Panc1 (cell line): Measurements from ENCODE around the gene PCGF3. TPM values are rescaled to one million over a fixed set of nuclear protein-coding genes. Genes with fewer than 3 reads are reported as not detected.
"Not testable (repeated sequence)": the region's sequence is repeated elsewhere in the genome, so short reads cannot be mapped to it uniquely, and the experiment has no call there.

Experiments
- ATAC-seq: fragments of 200-7000 bp; cut with Tn5 transposase; 2 replicates; pipeline ENCODE4 v1.9.1; 2020; ENCODE audit warnings: mild to moderate bottlenecking, moderate library complexity
- BruUV-seq: library from RNA; stranded (reverse); fragments of 400-500 nt; replicated peaks from 2 replicates; lab custom pipeline; 2021; lab: Mats Ljungman, UMichigan
- CTCF ChIA-PET: fragments of 300-600 bp; sonication (Branson Sonifier 250); formaldehyde crosslinking; loops from one replicate; lab custom pipeline; 2022; ENCODE audit warnings: antibody characterized with exemption; lab: Charles Lee
- POLR2A ChIA-PET: fragments of 300-600 bp; sonication (Branson Sonifier 250); formaldehyde crosslinking; loops from one replicate; lab custom pipeline; 2022; ENCODE audit warnings: antibody characterized with exemption; lab: Charles Lee
- DNase-seq: peaks from one replicate; pipeline ENCODE4 v3.0.0-alpha.2; 2010; ENCODE audit warnings: low read depth, low spot score
- H3K27ac ChIP-seq: 2 replicates; pipeline ENCODE4 v1.5.1; 2011; ENCODE audit warnings: mild to moderate bottlenecking, low read length, inconsistent platforms
- H3K27me3 ChIP-seq: fragments of 200-500 bp; sonication (Bioruptor generic); 2 replicates; pipeline ENCODE4 v1.6.0; 2014; ENCODE audit warnings: low read length, inconsistent platforms; ENCODE audit not compliant: control insufficient read depth, insufficient read depth
- H3K36me3 ChIP-seq: fragments of 200-500 bp; sonication (Bioruptor generic); 2 replicates; pipeline ENCODE4 v1.5.1; 2014; ENCODE audit warnings: inconsistent platforms, mild to moderate bottlenecking, low read length, moderate library complexity; ENCODE audit not compliant: control insufficient read depth, insufficient read depth
- H3K4me1 ChIP-seq: 2 replicates; pipeline ENCODE4 v1.5.1; 2011; ENCODE audit warnings: inconsistent platforms, mild to moderate bottlenecking, low read length, moderate library complexity; ENCODE audit not compliant: control insufficient read depth, insufficient read depth
- H3K4me3 ChIP-seq, 2 experiments: 2 replicates each; pipeline ENCODE4 v1.5.1; 2011 to 2012; ENCODE audit warnings: low read depth in 2 of 2, low read length in 2 of 2, mild to moderate bottlenecking in 2 of 2, inconsistent platforms in 1 of 2, moderate library complexity in 1 of 2
- H3K9me3 ChIP-seq: fragments of 200-500 bp; sonication (Bioruptor generic); 2 replicates; pipeline ENCODE4 v1.5.1; 2014; ENCODE audit warnings: low read depth, mild to moderate bottlenecking, inconsistent platforms, low read length, moderate library complexity; ENCODE audit not compliant: control insufficient read depth, insufficient read depth
- CTCF ChIP-seq: fragments of 450-650 bp; IDR thresholded peaks from 2 replicates; pipeline ENCODE4 v1.5.1; 2017; ENCODE audit warnings: mild to moderate bottlenecking
- POLR2AphosphoS5 ChIP-seq: IDR thresholded peaks from 2 replicates; pipeline ENCODE4 v1.6.1; 2012; ENCODE audit warnings: mild to moderate bottlenecking, low read depth, low read length, moderate library complexity
- REST ChIP-seq, 2 experiments: IDR thresholded peaks; 2 replicates each; pipeline ENCODE4 v1.6.1; 2011 to 2012; ENCODE audit warnings: low read depth in 2 of 2, control low read depth in 1 of 2, low read length in 1 of 2, mild to moderate bottlenecking in 1 of 2, moderate library complexity in 1 of 2; ENCODE audit not compliant: insufficient read depth in 1 of 2
- SIN3A ChIP-seq: IDR thresholded peaks from 2 replicates; pipeline ENCODE4 v1.6.1; 2012; ENCODE audit warnings: low read depth, mild to moderate bottlenecking, low read length, moderate library complexity, borderline replicate concordance; ENCODE audit not compliant: insufficient read depth
- TCF7L2 ChIP-seq: IDR thresholded peaks from 2 replicates; pipeline ENCODE4 v1.6.1; 2011; ENCODE audit warnings: mild to moderate bottlenecking, low read depth, low read length, inconsistent platforms
- in situ Hi-C: cut with HindIII; loops from 2 replicates; pipeline ENCODE4 v1.10.0; 2016; ENCODE audit warnings: low sequenced_read_pairs, low pct_unique_long_range_greater_than_20kb
- intact Hi-C: fragments of 100-400 bp; cut with micrococcal nuclease; formaldehyde crosslinking; loops from one replicate; pipeline ENCODE4 v1.10.0; 2022; ENCODE audit not compliant: unreplicated experiment
- total RNA-seq: library from RNA; stranded (reverse); gene quantifications from one replicate; pipeline ENCODE4 v1.2.1, GENCODE V29; 2021; ENCODE audit not compliant: unreplicated experiment

PCGF3 gene
- total RNA-seq, 1 experiment from 2014 or later, result 44.6 TPM

- DNase-seq, result no peak
- ATAC-seq, result no peak
- BruUV-seq, result no TSS peak
- peaks cover 4% of the 10 kb centered on the region; the same call in 1 of the 2 replicates for H3K36me3 ChIP-seq
- H3K9me3 ChIP-seq, result no peaks in the 10 kb centered on the region
- TF ChIP-seq POLR2AphosphoS5, result no peak
- no peak for TF ChIP-seq TCF7L2
- no peak for TF ChIP-seq SIN3A
- no peak for TF ChIP-seq CTCF
- TF ChIP-seq REST (IDR thresholded peaks at IDR 0.05; ENCODE audit: insufficient read depth in 1 of 2, low read depth in 2 of 2, low read length in 1 of 2), result no peak
- in situ Hi-C loops (no loop called here), intact Hi-C loops (no loop called here)
- ChIA-PET CTCF (no interaction called here), POLR2A (no interaction called here)
- H3K4me3 ChIP-seq, result no peak overlapping the region
- H3K27me3 ChIP-seq, result no peaks in the 10 kb centered on the region
- H3K27ac ChIP-seq, result no peak overlapping the region
- H3K4me1 ChIP-seq, result peaks cover 4% of the 10 kb centered on the region; the same call in 1 of the 2 replicates
These were observed 1.3 kb upstream of the PCGF3 start for GRCh38 chr4:704198-704891.

- no peaks in the 10 kb centered on the region for H3K27me3 ChIP-seq
- no TSS peak for BruUV-seq
- ChIA-PET POLR2A (no interaction called here), CTCF (no interaction called here)
- H3K36me3 ChIP-seq, result peaks cover 4% of the 10 kb centered on the region; the same call in 1 of the 2 replicates
- TF ChIP-seq CTCF (no peak), POLR2AphosphoS5 (no peak), SIN3A (no peak), REST (IDR thresholded peaks at IDR 0.05; ENCODE audit: insufficient read depth in 1 of 2, low read depth in 2 of 2, low read length in 1 of 2) (no peak), TCF7L2 (no peak)
- H3K4me1 ChIP-seq, result peaks cover 4% of the 10 kb centered on the region; the same call in 1 of the 2 replicates
- H3K4me3 ChIP-seq, result peak overlapping the region; percentile 70 to 81
- in situ Hi-C loops, result no loop called here
- no peak for DNase-seq
- H3K27ac ChIP-seq, result peak overlapping the region; percentile 88
- ATAC-seq, result no peak
- intact Hi-C loops, result no loop called here
- no peaks in the 10 kb centered on the region for H3K9me3 ChIP-seq
These were observed 708 bp upstream of the PCGF3 start for GRCh38 chr4:704971-705277.

- H3K4me1 ChIP-seq, H3K36me3 ChIP-seq, in situ Hi-C loops, H3K9me3 ChIP-seq, BruUV-seq, POLR2A ChIA-PET, H3K27me3 ChIP-seq, CTCF ChIA-PET, intact Hi-C loops, ATAC-seq, DNase-seq: not testable (repeated sequence)
- Histone ChIP-seq H3K27ac (peak overlapping the region; percentile 89), H3K4me3 (peak overlapping the region; percentile 81 to 84)
These were observed 526 bp downstream of the PCGF3 start for GRCh38 chr4:706083-706633.
